Epidermal melanocyte (primary cell): ENCODE data around the gene COL17A1.

ENCODE experiments used
- DNase-seq: peaks from one replicate; pipeline ENCODE4 v3.0.0; 2011; ENCODE audit warnings: low spot score; ENCODE audit not compliant: insufficient read length

The COL17A1 gene

GRCh38 chr10:104033966-104034365 is 51.7 kb downstream of the COL17A1 start:
- DNase-seq = no peak

- no peak for DNase-seq
Observed at GRCh38 chr10:104033401-104033930, 52.2 kb downstream of the COL17A1 start.

GRCh38 chr10:104032144-104032775 is 53.4 kb downstream of the COL17A1 start:
- DNase-seq = no peak

- no peak for DNase-seq
Observed at GRCh38 chr10:104031631-104032030, 54.0 kb downstream of the COL17A1 start.

GRCh38 chr10:104029521-104029860 is 56.2 kb downstream of the COL17A1 start:
- no peak for DNase-seq

GRCh38 chr10:104028823-104029520 is 56.7 kb downstream of the COL17A1 start:
- no peak for DNase-seq

GRCh38 chr10:104028146-104028545 is 57.5 kb downstream of the COL17A1 start:
- DNase-seq = no peak

GRCh38 chr10:104026762-104027161 is 58.9 kb downstream of the COL17A1 start:
- no peak for DNase-seq

GRCh38 chr10:104025524-104025923 is 60.2 kb downstream of the COL17A1 start:
- no peak for DNase-seq

- no peak for DNase-seq
Observed at GRCh38 chr10:104022026-104022425, 63.7 kb downstream of the COL17A1 start.

- no peak for DNase-seq
Observed at GRCh38 chr10:104021246-104021645, 64.4 kb downstream of the COL17A1 start.

- DNase-seq = no peak
Observed at GRCh38 chr10:104020020-104020419, 65.7 kb downstream of the COL17A1 start.

GRCh38 chr10:104018471-104018870 is 67.2 kb downstream of the COL17A1 start:
- DNase-seq = no peak

- DNase-seq = no peak
Observed at GRCh38 chr10:104016661-104017060, 69.0 kb downstream of the COL17A1 start.

GRCh38 chr10:104014176-104014575 is 71.5 kb downstream of the COL17A1 start:
- no peak for DNase-seq

- no peak for DNase-seq
Observed at GRCh38 chr10:104013489-104013888, 72.2 kb downstream of the COL17A1 start.

GRCh38 chr10:104011904-104012303 is 73.8 kb downstream of the COL17A1 start:
- no peak for DNase-seq

GRCh38 chr10:104005172-104005863 is 80.4 kb downstream of the COL17A1 start:
- no peak for DNase-seq

GRCh38 chr10:104002911-104003310 is 82.8 kb downstream of the COL17A1 start:
- DNase-seq = no peak

GRCh38 chr10:103998805-103999204 is 86.9 kb downstream of the COL17A1 start:
- DNase-seq = no peak

GRCh38 chr10:103995134-103995533 is 90.5 kb downstream of the COL17A1 start:
- DNase-seq = no peak

- no peak for DNase-seq
Observed at GRCh38 chr10:103991393-103992128, 94.1 kb downstream of the COL17A1 start.
